ENCODE measurements around the gene ARFGEF2.

GRCh38 chr20:49034070-49034732, 112.7 kb downstream of the ARFGEF2 start:
- TF ChIP-seq CTCF (IDR thresholded peaks at IDR 0.05; ENCODE audit: poor library complexity) (no peak), EZH2 (IDR thresholded peaks at IDR 0.05; ENCODE audit: borderline replicate concordance) (no peak), EZH2phosphoT487 (IDR thresholded peaks at IDR 0.05; ENCODE audit: low read depth, severe bottlenecking, unreplicated experiment) (no peak)
